ENCODE measurements around the gene TOGARAM2.

Gene TOGARAM2

GRCh38 chr2:29057006-29057405 lies 75.9 kb downstream of the TOGARAM2 start:
- DNase-seq, result no peak

GRCh38 chr2:29059624-29060023 lies 78.5 kb downstream of the TOGARAM2 start:
- DNase-seq, result no peak

GRCh38 chr2:29060441-29060840 lies 79.3 kb downstream of the TOGARAM2 start:
- DNase-seq, result no peak

- DNase-seq, result no peak
Measured at GRCh38 chr2:29061176-29061575, 80.1 kb downstream of the TOGARAM2 start.

- no peak for DNase-seq
Measured at GRCh38 chr2:29061616-29062015, 80.5 kb downstream of the TOGARAM2 start.

- DNase-seq, result no peak
Measured at GRCh38 chr2:29062371-29062770, 81.3 kb downstream of the TOGARAM2 start.

- DNase-seq, result no peak
Measured at GRCh38 chr2:29063056-29063455, 82.0 kb downstream of the TOGARAM2 start.

GRCh38 chr2:29063646-29064345 lies 82.7 kb downstream of the TOGARAM2 start:
- no peak for DNase-seq

GRCh38 chr2:29064346-29064715 lies 83.2 kb downstream of the TOGARAM2 start:
- DNase-seq, result no peak

GRCh38 chr2:29064746-29065067 lies 83.6 kb downstream of the TOGARAM2 start:
- DNase-seq, result no peak

GRCh38 chr2:29065068-29065811 lies 84.1 kb downstream of the TOGARAM2 start:
- DNase-seq, result no peak

- DNase-seq, result no peak
Measured at GRCh38 chr2:29066271-29066860, 85.3 kb downstream of the TOGARAM2 start.

- no peak for DNase-seq
Measured at GRCh38 chr2:29066997-29067605, 86.0 kb downstream of the TOGARAM2 start.

GRCh38 chr2:29068513-29068912 lies 87.4 kb downstream of the TOGARAM2 start:
- DNase-seq, result no peak

GRCh38 chr2:29070526-29070925 lies 89.4 kb downstream of the TOGARAM2 start:
- DNase-seq, result no peak

GRCh38 chr2:29071032-29071975 lies 90.2 kb downstream of the TOGARAM2 start:
- DNase-seq, result no peak

- no peak for DNase-seq
Measured at GRCh38 chr2:29072251-29072650, 91.2 kb downstream of the TOGARAM2 start.

GRCh38 chr2:29072971-29073725 lies 92.0 kb downstream of the TOGARAM2 start:
- DNase-seq, result no peak

- DNase-seq, result no peak
Measured at GRCh38 chr2:29073933-29074332, 92.8 kb downstream of the TOGARAM2 start.

- DNase-seq, result no peak
Measured at GRCh38 chr2:29074411-29074810, 93.3 kb downstream of the TOGARAM2 start, which contains the start of gene PCARE. PCARE (minus strand) TSS chr2:29074523; CDS start chr2:29074261, 262 bp downstream.

GRCh38 chr2:29075894-29076705 lies 95.0 kb downstream of the TOGARAM2 start:
- no peak for DNase-seq
